ENCODE data around the gene SOX13.
A peak's percentile ranks its signal among the peaks of the same experiment; 100 is the strongest.

Gene SOX13

GRCh38 chr1:204106825-204107224 is 33.9 kb downstream of the SOX13 start:
- no peak for DNase-seq (ENCODE audit: low read depth in 2 of 2)

GRCh38 chr1:204107892-204108291 is 35.0 kb downstream of the SOX13 start:
- DNase-seq (ENCODE audit: low read depth in 2 of 2), result no peak

DNA sequence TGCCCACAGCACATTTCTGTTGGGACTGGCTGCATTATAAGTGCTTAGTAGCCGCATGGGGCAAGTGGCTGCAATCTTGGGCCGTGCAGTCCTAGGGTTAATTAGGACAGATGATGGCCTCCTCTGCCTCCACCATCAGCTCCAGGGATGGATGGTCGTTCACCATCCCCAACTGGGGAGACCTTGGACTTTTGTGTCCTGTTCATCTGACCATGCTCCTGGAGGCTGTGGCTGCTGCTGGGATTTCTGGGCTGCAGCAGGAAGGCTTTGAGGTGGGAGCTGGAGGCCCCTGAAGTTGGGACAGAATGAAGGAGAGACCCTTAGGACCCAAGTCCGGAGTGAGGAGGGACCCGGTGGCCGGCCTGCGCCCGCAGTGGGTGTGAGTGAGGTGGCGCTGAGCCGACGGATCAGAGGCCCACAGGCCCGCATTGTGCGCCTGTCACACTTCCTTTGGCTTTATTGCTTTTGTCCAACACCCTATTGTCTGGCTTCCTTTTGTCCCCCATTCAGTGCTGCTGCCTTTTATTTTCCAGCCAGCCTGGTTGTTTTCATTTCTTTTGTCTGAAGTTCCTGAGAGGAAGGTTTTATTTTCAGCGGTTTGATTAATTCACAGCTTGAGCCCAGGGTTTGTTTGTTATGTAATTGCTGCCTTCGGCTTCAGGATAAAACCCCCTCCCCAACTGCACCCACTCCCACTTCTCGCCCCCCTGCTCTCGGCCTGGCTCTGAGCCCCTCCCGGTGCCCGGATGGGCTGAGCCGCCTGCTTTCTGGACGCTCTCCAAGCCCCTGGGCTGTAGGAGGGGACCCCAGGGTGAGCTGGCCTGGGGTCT is 35.6 kb downstream of the SOX13 start:
- no peak for DNase-seq (ENCODE audit: low read depth in 2 of 2)

- DNase-seq (ENCODE audit: low read depth in 2 of 2), result no peak
Measured at GRCh38 chr1:204110894-204111633, 38.1 kb downstream of the SOX13 start.

GRCh38 chr1:204112876-204113730 is 40.2 kb downstream of the SOX13 start:
- DNase-seq (ENCODE audit: low read depth in 2 of 2), result no peak

DNA sequence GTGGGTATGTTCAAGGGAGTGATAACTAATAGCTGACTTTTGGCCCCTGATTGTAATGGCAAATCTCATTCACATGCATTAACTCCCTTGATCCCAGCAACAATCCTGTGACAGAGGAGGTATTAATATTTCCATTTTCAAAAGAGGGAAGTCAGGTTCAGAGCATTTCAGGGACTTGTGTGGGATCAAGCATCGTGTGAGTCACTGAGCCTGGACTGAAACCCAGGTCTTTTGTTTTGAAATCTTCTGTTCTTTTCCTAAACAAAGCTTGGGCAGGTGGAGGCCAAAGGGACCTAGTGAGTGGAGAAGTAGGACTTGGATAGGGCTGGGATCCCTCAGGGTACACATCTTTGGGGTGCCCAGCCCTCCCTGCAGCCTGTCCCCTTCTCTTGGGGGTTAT is 41.0 kb downstream of the SOX13 start:
- DNase-seq (ENCODE audit: low read depth in 2 of 2), result no peak

DNA sequence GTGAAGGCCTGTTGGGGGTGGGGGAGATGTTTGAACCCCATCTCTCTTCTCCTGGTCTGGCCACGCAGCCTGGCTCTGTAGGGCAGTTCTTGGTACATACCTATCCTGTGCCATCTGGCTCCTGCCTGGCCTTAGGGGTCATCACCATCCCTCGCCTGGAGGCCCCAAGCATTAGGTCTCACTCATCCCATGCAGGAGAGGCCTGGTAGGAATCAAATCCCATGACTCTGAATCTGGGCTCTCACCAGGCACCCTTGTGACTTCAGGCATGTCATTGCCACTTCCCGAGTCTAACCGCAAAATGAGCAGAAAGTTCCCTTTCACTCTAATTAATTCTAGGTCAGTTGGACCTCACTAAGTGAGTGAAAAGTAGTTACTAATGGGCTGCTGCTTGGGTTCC is 41.7 kb downstream of the SOX13 start:
- no peak for DNase-seq (ENCODE audit: low read depth in 2 of 2)

GRCh38 chr1:204115116-204115515 is 42.2 kb downstream of the SOX13 start:
- DNase-seq (ENCODE audit: low read depth in 2 of 2), result no peak

- DNase-seq (ENCODE audit: low read depth in 2 of 2), result no peak
Measured at GRCh38 chr1:204116539-204116938, 43.6 kb downstream of the SOX13 start.

DNA sequence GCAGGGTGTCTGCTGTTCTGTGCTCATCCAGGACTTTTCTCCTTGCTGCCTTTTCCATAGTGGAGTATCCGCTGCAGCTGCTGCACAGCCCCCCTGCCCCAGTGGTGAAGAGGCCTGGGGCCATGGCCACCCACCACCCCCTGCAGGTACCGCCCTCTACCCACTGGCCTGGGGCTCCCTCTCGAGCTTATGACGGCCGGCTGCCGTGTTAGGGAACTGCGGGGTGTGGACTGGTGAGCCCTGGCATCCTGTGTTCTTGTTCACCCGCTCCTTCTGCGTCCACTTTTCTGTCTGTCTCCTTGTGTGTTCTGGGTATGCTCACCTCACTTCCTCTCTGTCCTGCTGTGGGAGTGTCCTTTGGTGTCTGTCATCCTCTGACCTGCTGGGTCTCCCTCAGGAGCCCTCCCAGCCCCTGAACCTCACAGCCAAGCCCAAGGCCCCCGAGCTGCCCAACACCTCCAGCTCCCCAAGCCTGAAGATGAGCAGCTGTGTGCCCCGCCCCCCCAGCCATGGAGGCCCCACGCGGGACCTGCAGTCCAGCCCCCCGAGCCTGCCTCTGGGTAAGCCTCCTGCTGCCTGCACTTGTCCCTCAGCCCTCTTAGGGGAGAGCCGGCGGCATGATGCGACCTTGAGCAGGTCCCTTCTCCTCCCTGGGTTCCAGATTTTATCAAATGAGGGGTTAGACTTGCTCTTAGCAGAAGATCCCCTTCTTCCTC is 49.1 kb downstream of the SOX13 start:
- DNase-seq (ENCODE audit: low read depth in 2 of 2), result no peak

DNA sequence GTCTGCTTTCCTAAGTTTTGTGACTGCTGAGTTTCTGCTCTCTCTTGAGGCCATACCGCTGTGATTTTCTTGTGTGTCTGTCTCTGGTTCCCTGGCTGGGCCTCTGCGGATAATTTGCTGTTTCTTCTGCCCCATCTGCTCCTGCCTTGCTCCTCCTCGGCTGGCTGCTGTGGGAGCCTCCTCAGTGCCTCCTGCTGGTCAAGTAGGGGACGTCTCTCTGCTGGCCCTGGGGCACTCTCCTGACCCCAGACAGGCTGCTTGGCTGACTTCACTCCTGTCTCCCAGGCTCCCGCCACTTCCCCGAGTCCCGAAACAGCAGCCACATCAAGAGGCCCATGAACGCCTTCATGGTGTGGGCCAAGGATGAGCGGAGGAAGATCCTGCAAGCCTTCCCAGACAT is 50.5 kb downstream of the SOX13 start:
- DNase-seq (ENCODE audit: low read depth in 2 of 2), result no peak

DNA sequence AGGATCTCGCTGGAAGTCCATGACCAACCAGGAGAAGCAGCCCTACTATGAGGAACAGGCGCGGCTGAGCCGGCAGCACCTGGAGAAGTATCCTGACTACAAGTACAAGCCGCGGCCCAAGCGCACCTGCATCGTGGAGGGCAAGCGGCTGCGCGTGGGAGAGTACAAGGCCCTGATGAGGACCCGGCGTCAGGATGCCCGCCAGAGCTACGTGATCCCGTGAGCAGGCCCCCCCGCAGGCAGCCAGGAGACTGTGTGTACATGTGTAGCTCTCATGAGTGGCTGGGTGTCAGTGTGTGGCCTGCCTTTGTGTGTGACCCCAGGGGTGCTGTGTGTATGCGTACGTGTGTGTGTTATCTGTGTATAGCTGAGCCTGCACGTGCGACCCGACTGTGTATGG is 51.7 kb downstream of the SOX13 start:
- DNase-seq (ENCODE audit: low read depth in 2 of 2), result no peak

DNA sequence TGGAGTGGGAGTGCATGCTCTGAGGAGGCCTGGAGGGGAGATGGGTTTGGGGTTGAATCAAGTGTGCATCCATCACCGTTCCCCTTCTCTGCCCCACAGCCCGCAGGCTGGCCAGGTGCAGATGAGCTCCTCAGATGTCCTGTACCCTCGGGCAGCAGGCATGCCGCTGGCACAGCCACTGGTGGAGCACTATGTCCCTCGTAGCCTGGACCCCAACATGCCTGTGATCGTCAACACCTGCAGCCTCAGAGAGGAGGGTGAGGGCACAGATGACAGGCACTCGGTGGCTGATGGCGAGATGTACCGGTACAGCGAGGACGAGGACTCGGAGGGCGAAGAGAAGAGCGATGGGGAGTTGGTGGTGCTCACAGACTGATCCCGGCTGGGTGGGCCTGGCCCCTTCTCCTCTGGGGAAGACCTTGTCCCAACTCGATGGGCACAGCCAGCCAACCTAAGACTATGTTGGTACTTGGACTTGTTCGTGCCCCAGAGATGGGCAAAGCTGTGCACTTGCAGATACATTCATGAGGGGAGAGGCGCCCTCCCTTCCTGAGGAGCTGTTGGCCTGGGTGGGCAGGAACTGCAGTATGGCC is 52.9 kb downstream of the SOX13 start:
- DNase-seq (ENCODE audit: low read depth in 2 of 2), result no peak

DNA sequence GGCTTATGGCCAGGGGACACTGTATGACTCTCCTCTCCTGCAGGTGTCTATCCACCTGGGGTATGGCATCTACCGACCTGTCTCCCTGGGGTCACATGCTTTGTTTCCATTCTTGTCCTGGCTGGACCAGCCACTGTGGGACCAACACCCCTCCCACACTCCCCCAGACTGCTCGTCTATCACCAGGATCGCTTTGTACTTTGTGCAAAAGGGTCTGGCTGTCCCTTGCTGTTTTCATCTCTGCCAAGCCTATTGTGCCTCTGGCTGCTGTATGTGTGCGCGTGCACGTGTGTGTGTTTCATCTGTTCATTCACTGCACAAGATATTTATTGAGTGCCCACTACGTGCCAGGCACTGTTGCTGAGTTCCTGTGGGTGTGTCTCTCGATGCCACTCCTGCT is 53.5 kb downstream of the SOX13 start:
- no peak for DNase-seq (ENCODE audit: low read depth in 2 of 2)

DNA sequence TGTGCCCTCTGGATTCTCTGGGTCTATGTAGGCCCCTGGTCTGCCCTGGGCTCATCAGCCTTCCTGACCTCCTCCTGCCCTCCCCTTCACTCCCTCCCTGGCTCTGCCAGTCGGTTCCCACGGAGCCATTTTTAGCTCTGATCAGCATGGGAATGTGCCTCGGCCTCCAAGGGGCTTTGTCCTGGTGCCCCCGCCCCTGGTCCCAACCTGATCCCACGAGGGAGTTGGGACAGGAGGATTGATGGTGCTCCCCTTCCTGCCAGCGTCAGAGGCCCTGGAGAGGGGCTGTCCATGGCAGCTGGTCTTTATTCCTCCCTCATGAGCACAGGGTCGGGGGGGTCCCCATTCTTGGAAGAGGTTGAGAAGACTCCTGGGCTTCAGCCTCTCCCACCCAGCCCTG is 54.0 kb downstream of the SOX13 start:
- DNase-seq (ENCODE audit: low read depth in 2 of 2), result no peak

DNA sequence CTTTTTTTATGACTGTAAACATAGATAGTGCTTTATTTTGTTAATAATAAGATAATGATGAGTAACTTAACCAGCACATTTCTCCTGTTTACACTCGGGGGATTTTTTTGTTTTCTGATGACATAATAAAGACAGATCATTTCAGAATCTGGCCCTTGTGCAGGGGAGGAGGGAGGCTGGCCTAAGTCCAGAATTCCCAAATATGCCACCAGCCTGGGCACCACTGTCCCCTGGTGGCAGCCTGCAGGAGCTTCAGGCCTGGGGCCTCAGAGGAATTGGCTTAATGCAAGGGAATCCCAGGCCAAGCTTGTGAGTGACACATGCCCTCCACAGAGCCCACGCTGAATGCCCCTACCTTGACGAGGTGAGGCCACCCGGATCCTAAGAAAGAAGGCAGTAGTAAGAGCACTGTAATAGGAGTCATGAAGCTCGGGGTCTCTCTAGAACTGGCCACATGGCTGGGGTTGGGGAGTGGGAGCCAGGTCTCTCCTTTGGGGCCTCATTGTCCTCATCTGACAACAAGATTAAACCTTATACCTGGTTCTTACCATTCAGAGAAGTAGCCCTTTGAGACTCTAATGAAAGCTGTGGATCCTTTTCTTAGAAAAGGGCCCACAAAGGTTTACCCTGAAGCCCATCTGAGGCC is 54.8 kb downstream of the SOX13 start:
- DNase-seq (ENCODE audit: low read depth in 2 of 2), result no peak

- DNase-seq (ENCODE audit: low read depth in 2 of 2), result no peak
Measured at GRCh38 chr1:204128464-204128963, 55.6 kb downstream of the SOX13 start.

GRCh38 chr1:204128964-204129896 is 56.3 kb downstream of the SOX13 start:
- DNase-seq (ENCODE audit: low read depth in 2 of 2), result peak; percentile 16 to 19

DNA sequence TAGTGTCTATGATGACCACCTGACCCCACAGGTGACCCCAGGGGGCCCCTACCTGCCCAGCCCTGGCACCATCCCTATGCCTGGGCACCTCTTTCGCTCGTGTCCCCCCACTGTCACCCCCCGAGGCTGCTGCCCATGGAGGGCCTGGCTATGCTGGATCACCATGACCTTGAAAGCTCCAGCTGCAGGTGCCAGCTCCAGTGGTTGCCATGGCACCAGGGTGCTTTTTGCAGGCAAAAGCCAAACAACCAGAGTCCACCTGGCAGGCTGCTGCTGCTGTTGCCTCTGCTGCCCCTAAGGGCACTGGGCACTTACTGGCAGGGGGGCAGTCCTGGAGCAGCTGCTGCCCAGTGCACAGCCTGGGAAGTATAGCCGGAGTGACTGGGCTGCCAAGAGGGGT is 57.3 kb downstream of the SOX13 start:
- no peak for DNase-seq (ENCODE audit: low read depth in 2 of 2)
